Astrocyte (in vitro differentiated cells and primary cell): Measurements from ENCODE around the gene NUBP2.

Experiments used
- EZH2 ChIP-seq: IDR thresholded peaks from 2 replicates; pipeline ENCODE4 v1.6.1; 2012; ENCODE audit warnings: mild to moderate bottlenecking, low read length, inconsistent platforms; ENCODE audit not compliant: insufficient read depth
- TF ChIP-seq, protein P1 (sequence below): IDR thresholded peaks from 2 replicates; pipeline ENCODE4 v1.5.1; 2011; ENCODE audit warnings: low read depth, mild to moderate bottlenecking, inconsistent platforms, low read length, moderate library complexity; ENCODE audit not compliant: insufficient read depth

DNA sequence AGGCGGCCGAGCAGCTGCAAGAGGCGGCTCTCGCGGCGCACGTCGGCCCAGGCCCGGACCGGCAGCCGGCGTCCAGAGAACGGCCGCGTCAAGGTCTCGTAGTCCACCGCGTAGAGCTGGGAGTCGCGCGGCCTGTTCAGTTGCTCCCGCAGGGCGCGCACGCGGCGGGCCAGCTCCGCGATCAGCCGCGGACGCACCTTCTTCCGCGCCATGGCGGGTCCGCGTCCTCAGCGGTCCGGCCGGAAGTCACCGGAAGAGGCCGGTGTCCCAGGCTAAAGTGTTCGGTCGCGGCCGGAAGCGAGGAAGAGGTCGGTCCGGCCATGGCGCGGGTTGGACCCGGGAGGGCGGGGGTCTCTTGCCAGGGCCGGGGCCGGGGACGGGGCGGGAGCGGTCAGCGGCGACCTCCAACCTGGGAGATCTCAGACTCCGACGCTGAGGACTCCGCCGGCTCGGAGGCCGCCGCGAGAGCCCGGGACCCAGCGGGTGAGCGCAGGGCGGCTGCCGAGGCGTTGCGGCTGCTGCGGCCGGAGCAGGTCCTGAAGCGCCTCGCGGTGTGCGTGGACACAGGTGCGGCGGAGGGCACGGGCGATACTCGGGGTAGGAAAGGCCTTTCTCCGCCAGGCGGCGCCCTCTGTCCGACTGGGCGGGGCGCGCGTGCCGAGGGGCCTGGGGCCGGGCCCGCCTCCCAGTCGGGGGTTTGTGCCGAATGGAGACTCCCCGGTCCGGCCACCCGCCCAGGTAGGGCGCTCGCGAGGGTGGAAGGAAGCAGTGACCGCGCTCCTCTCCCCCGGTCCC lies 9.7 kb upstream of the NUBP2 start, which contains the start of gene MRPS34:
- TF ChIP-seq, protein P1, sequence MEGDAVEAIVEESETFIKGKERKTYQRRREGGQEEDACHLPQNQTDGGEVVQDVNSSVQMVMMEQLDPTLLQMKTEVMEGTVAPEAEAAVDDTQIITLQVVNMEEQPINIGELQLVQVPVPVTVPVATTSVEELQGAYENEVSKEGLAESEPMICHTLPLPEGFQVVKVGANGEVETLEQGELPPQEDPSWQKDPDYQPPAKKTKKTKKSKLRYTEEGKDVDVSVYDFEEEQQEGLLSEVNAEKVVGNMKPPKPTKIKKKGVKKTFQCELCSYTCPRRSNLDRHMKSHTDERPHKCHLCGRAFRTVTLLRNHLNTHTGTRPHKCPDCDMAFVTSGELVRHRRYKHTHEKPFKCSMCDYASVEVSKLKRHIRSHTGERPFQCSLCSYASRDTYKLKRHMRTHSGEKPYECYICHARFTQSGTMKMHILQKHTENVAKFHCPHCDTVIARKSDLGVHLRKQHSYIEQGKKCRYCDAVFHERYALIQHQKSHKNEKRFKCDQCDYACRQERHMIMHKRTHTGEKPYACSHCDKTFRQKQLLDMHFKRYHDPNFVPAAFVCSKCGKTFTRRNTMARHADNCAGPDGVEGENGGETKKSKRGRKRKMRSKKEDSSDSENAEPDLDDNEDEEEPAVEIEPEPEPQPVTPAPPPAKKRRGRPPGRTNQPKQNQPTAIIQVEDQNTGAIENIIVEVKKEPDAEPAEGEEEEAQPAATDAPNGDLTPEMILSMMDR = peak; percentile 21
- no peak for TF ChIP-seq EZH2
